Adrenal gland (tissue), 12 donors: Measurements from ENCODE around the gene TRPV4. TPM values are rescaled to one million over a fixed set of nuclear protein-coding genes. Genes with fewer than 3 reads are reported as not detected.

Experiments
- DNase-seq, 7 donors: peaks; one replicate each; pipeline ENCODE4 v3.0.0-alpha.2; 2019 to 2020
- H3K27ac ChIP-seq, 5 donors: fragments of 200-600 bp; sonication (generic) in 4 of 5; 1 replicate in 3 of 5; 2 replicates in 2 of 5; pipeline versions ENCODE4 v1.5.1 to v1.8.0; 2016 to 2020; ENCODE audit warnings: mild to moderate bottlenecking in 1 of 5
- H3K27me3 ChIP-seq: fragments of 200-600 bp; 2 replicates; pipeline ENCODE4 v1.8.0; 2021
- H3K36me3 ChIP-seq, 2 donors: fragments of 200-600 bp; replicated peaks in 1 of 2; 1 replicate in 1 of 2; 2 replicates in 1 of 2; pipeline versions ENCODE4 v1.5.1 to v1.8.0; 2018 to 2022
- H3K4me1 ChIP-seq, 2 donors: fragments of 200-600 bp; replicated peaks in 1 of 2; 1 replicate in 1 of 2; 2 replicates in 1 of 2; pipeline versions ENCODE4 v1.5.1 to v1.8.0; 2018 to 2021
- H3K4me3 ChIP-seq, 4 donors: fragments of 200-600 bp; sonication (generic) in 3 of 4; one replicate each; pipeline ENCODE4 v1.5.1; 2016 to 2018
- H3K9me3 ChIP-seq, 3 donors: fragments of 200-600 bp; sonication (generic) in 1 of 3; replicated peaks in 1 of 3; 1 replicate in 2 of 3; 2 replicates in 1 of 3; pipeline versions ENCODE4 v1.5.1 to v1.8.0; 2016 to 2021
- CTCF ChIP-seq, 6 experiments: fragments of 450-650 bp in 4 of 6; fragments of 200-600 bp in 2 of 6; sonication (generic) in 1 of 6; IDR thresholded peaks; 1 replicate in 5 of 6; 2 replicates in 1 of 6; pipeline versions ENCODE4 v1.5.1 to v1.8.0; 2016 to 2021; ENCODE audit warnings: antibody characterized with exemption in 6 of 6, mild to moderate bottlenecking in 2 of 6, moderate library complexity in 1 of 6
- POLR2A ChIP-seq, 2 donors: fragments of 450-650 bp; IDR thresholded peaks; one replicate each; pipeline ENCODE4 v1.6.1; 2017; ENCODE audit warnings: antibody characterized with exemption in 2 of 2, mild to moderate bottlenecking in 2 of 2, moderate library complexity in 1 of 2
- WGBS, 4 donors: extraction: QIAGEN DNeasy Blood & Tissue Kit in 2 of 4; methylation state at CpG; one replicate each; pipeline versions ENCODE4 v1.1.5 to v1.1.7; 2013 to 2017; 5-methylcytosine and 5-hydroxymethylcytosine counted together
- intact Hi-C, 2 donors: fragments of 100-400 bp; cut with DNase I; formaldehyde crosslinking; loops; one replicate each; pipeline versions ENCODE4 v1.14.1 to v1.15.0; 2022 to 2023
- polyA plus RNA-seq, 3 donors: library from polyadenylated mRNA; stranded (reverse); fragments of 200-250 nt in 2 of 3; fragments of 350-450 nt in 1 of 3; fragmentation: Illumina TruSeq in 1 of 3; extraction: RNeasy Lipid Tissue Mini Kit (QIAGEN cat#74804) in 1 of 3; gene quantifications; one replicate each; pipeline ENCODE4 v1.2.3, GENCODE V29; 2013 to 2014
- total RNA-seq, 9 donors: library from RNA; depleted of rRNA in 4 of 9; stranded (reverse); fragments of >200 nt in 4 of 9; fragments of 120-200 nt in 1 of 9; fragmentation: NEBNext Ultra II Directional in 1 of 9; extraction: Animal tissue kit (Norgen Biotek cat#: 25700) in 1 of 9; gene quantifications; one replicate each; pipeline versions ENCODE4 v1.1.0 to v1.2.4, GENCODE V29; 2013 to 2023
- donor health status: healthy with polysubstance abuse.
- donor health status: Bipolar disorder and iron deficiency.
- donor health status: DM: yes; HTN: yes; CAD: no.
- donor health status: DM: no; HTN: no; CAD: no.
- donor health status: DM: no; HTN: no; CAD: no.
- donor health status: DM: yes; HTN: yes; CAD: no.

TRPV4 gene
- total and polyA plus RNA-seq, 12 donors, result 0.30 to 5.9 (median 1.4) TPM

DNA sequence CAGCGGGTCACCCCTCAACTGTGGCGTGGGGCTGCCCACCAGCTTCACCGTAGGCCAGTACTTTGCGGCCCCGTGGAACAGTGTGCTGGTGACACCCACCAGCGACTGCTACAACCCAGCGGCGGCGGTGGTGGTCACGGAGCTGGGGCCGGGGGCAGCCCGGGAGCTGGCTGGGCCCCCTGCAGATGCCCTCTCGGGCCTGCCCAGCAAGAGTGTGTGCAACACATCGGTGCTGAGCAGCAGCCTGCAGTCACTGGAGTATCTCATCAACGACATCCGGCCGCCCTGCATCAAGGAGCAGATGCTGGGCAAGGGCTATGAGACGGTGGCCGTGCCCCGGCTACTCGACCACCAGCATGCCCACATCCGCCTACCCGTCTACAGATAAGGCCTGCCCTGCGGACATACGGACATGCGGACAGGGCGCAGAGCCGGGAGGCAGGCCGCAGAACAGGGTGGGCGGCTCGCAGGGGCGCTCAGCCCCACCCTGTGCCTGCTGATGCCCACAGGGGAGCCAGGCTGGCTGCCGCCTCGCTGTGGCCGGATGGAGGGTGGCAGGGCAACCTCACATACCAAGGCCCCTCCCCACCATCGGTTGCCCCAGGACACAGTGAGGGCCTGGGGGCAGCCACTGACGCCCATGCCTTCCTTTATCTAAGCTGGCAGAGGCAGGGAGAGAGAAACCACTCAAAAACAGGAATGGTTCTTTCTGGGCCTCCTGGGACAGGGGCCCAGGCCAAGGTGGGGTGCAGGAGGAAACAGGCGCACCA, 64.1 kb downstream of the TRPV4 start:
- TF ChIP-seq POLR2A (IDR thresholded peaks at IDR 0.05), result no peak
- no peak for TF ChIP-seq CTCF (IDR thresholded peaks at IDR 0.05)
- Histone ChIP-seq H3K9me3 (no peaks in the 10 kb centered on the region), H3K36me3 (no peaks in the 10 kb centered on the region), H3K27ac (peak overlapping the region in 1 of 5 donors; percentile 17), H3K4me1 (peaks cover 0 to 19% of the 10 kb centered on the region in 2 donors), H3K4me3 (no peak overlapping the region), H3K27me3 (no peaks in the 10 kb centered on the region)
- WGBS, 4 donors, result 92 to 94% (median 92%) methylated on average over 18 to 38 of the region's 38 CpGs
- intact Hi-C loops, result no loop called here
- peak in 3 of 7 donors; percentile 11 to 46 (median 21) for DNase-seq

DNA sequence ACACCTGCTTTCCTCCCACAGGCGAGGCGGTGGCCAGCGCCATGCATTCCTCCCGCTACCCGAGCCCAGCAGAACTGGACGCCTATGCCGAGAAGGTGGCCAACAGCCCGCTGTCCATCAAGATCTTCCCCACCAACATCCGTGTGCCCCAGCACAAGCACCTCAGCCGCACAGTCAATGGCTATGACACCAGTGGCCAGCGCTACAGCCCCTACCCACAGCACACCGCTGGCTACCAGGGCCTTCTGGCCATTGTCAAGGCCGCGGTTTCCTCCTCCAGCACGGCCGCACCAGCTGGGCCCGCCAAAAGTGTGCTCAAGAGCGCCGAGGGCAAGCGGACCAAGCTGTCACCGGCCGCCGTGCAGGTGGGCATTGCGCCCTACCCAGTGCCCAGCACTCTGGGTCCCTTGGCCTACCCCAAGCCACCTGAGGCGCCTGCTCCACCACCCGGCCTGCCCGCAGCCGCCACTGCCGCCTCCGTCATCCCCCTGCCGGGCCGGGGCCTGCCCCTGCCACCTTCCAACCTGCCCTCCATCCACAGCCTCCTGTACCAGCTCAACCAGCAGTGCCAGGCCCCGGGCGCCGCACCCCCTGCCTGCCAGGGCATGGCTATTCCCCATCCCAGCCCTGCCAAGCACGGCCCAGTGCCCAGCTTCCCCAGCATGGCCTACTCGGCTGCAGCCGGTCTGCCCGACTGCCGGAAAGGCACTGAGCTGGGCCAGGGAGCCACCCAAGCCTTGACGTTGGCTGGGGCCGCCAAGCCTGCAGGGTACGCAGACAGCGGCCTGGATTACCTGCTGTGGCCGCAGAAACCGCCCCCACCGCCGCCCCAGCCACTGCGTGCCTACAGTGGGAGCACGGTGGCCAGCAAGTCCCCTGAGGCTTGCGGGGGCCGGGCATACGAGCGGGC, 65.0 kb downstream of the TRPV4 start:
- DNase-seq, result peak in 4 of 7 donors; percentile 14 to 51 (median 18)
- H3K9me3 ChIP-seq, result peaks cover 0 to 3% (median 0%) of the 10 kb centered on the region in 3 donors
- 89 to 95% (median 92%) methylated on average over 23 to 54 of the region's 54 CpGs for WGBS, 4 donors

GRCh38 chr12:109767456-109767855, 65.7 kb downstream of the TRPV4 start:
- intact Hi-C loops, result no loop called here
- Histone ChIP-seq H3K4me3 (no peak overlapping the region), H3K9me3 (peaks cover 0 to 5% (median 0%) of the 10 kb centered on the region in 3 donors), H3K27ac (no peak overlapping the region), H3K4me1 (peaks cover 0 to 7% of the 10 kb centered on the region in 2 donors), H3K27me3 (no peaks in the 10 kb centered on the region), H3K36me3 (no peaks in the 10 kb centered on the region)
- DNase-seq, result peak in 2 of 7 donors; percentile 4 to 7
- 93 to 97% (median 96%) methylated on average over 4 of the region's 4 CpGs for WGBS, 4 donors
- TF ChIP-seq POLR2A (IDR thresholded peaks at IDR 0.05) (no peak), CTCF (IDR thresholded peaks at IDR 0.05) (no peak)

More for the DNA sequence above, 65.0 kb downstream of the TRPV4 start:
- no peak for TF ChIP-seq POLR2A (IDR thresholded peaks at IDR 0.05)
- no peak for TF ChIP-seq CTCF (IDR thresholded peaks at IDR 0.05)
- peak overlapping the region in 1 of 5 donors; percentile 10 for H3K27ac ChIP-seq
- no peaks in the 10 kb centered on the region for H3K27me3 ChIP-seq
- H3K4me1 ChIP-seq, result peaks cover 0 to 10% of the 10 kb centered on the region in 2 donors
- H3K4me3 ChIP-seq, result no peak overlapping the region
- intact Hi-C loops, result no loop called here
- H3K36me3 ChIP-seq, result no peaks in the 10 kb centered on the region

DNA sequence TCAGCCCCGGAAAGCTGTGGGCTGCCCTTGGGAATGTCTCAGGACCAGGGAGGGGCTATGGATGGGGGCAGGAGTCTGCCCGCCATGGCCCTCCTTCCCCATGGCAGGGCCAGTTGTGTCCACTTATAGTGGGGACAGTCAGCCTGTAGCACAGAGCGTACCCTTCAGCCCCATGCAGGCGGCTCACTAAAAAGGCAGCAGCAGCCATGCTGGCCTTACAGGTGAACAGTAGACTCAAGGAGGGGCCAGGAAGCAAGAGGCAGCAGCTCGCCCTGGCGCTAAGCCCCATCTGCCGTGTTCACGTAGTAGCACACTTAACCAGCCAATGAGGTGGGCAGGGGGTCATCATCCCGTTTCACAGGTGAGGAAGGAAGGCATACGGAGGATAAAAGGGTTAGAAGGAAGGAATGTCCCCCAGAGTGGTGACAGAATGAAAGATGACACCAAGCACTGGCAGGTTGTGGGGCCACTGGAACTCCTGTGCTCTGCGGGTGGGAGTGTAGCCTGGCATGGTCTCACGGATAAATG, 66.9 kb downstream of the TRPV4 start:
- intact Hi-C loops, result no loop called here
- TF ChIP-seq CTCF (IDR thresholded peaks at IDR 0.05) (no peak), POLR2A (IDR thresholded peaks at IDR 0.05) (no peak)
- WGBS, 4 donors, result 75 to 82% (median 81%) methylated on average over 7 to 12 of the region's 12 CpGs
- Histone ChIP-seq H3K4me1 (peaks cover 3 to 7% of the 10 kb centered on the region in 2 donors), H3K36me3 (no peaks in the 10 kb centered on the region), H3K27me3 (no peaks in the 10 kb centered on the region), H3K27ac (peak overlapping the region in 1 of 5 donors; percentile 34), H3K9me3 (peaks cover 0 to 5% (median 0%) of the 10 kb centered on the region in 3 donors), H3K4me3 (no peak overlapping the region)
- peak in 5 of 7 donors; percentile 5 to 45 (median 12) for DNase-seq
